Sigmoid colon (tissue), 7 donors: ENCODE data around the gene RNF125. TPM values are rescaled to one million over a fixed set of nuclear protein-coding genes. Genes with fewer than 3 reads are reported as not detected.
"Not testable (repeated sequence)": the region's sequence is repeated elsewhere in the genome, so short reads cannot be mapped to it uniquely, and the experiment has no call there.

Experiments
- DNase-seq: peaks from one replicate; pipeline ENCODE4 v3.0.0-alpha.2; 2019
- H3K27ac ChIP-seq, 4 donors: fragments of 200-600 bp; sonication (generic); one replicate each; pipeline ENCODE4 v1.5.1; 2016 to 2019; ENCODE audit warnings: mild to moderate bottlenecking in 1 of 4
- H3K27me3 ChIP-seq, 3 donors: fragments of 200-600 bp; sonication (generic); one replicate each; pipeline ENCODE4 v1.5.1; 2019; ENCODE audit warnings: mild to moderate bottlenecking in 1 of 3
- H3K36me3 ChIP-seq, 4 donors: fragments of 200-600 bp; sonication (generic); one replicate each; pipeline ENCODE4 v1.5.1; 2016 to 2019
- H3K4me1 ChIP-seq, 4 donors: fragments of 200-600 bp; sonication (generic); one replicate each; pipeline ENCODE4 v1.5.1; 2017 to 2019
- H3K4me3 ChIP-seq, 4 donors: fragments of 200-600 bp; sonication (generic); one replicate each; pipeline ENCODE4 v1.5.1; 2017 to 2019; ENCODE audit warnings: mild to moderate bottlenecking in 2 of 4, moderate library complexity in 1 of 4
- H3K9me3 ChIP-seq, 4 donors: fragments of 200-600 bp in 3 of 4; sonication (generic) in 3 of 4; one replicate each; pipeline versions ENCODE4 v1.5.1 to v1.6.1; 2013 to 2019
- EP300 ChIP-seq, 4 donors: sonication (generic); formaldehyde crosslinking; IDR thresholded peaks; one replicate each; pipeline ENCODE4 v1.6.1; 2017; ENCODE audit warnings: antibody characterized with exemption in 4 of 4
- POLR2A ChIP-seq, 2 donors: fragments of 450-650 bp; IDR thresholded peaks; one replicate each; pipeline ENCODE4 v1.6.1; 2016; ENCODE audit warnings: antibody characterized with exemption in 2 of 2, mild to moderate bottlenecking in 2 of 2, moderate library complexity in 2 of 2
- POLR2AphosphoS5 ChIP-seq, 4 donors: sonication (generic); formaldehyde crosslinking; IDR thresholded peaks; one replicate each; pipeline ENCODE4 v1.6.1; 2017; ENCODE audit warnings: antibody characterized with exemption in 4 of 4
- WGBS, 2 donors: extraction: QIAGEN DNeasy Blood & Tissue Kit; methylation state at CpG; one replicate each; pipeline ENCODE4 v1.1.7; 2013; 5-methylcytosine and 5-hydroxymethylcytosine counted together
- intact Hi-C: fragments of 100-400 bp; cut with DNase I; formaldehyde crosslinking; loops from one replicate; pipeline ENCODE4 v1.15.1; 2023
- polyA plus RNA-seq, 3 donors: library from polyadenylated mRNA; stranded (reverse); fragments of 200-250 nt; gene quantifications; one replicate each; pipeline ENCODE4 v1.2.3, GENCODE V29; 2013
- total RNA-seq, 4 donors: library from RNA; depleted of rRNA; stranded (reverse); fragments of >200 nt; gene quantifications; one replicate each; pipeline ENCODE4 v1.1.0, GENCODE V29; 2016
- TF ChIP-seq, protein P1 (sequence below), 4 experiments: fragments of 450-650 bp in 3 of 4; fragments of 200-600 bp in 1 of 4; IDR thresholded peaks; one replicate each; pipeline ENCODE4 v1.5.1; 2016 to 2019; ENCODE audit warnings: antibody characterized with exemption in 4 of 4, mild to moderate bottlenecking in 3 of 4, moderate library complexity in 2 of 4
- donor health status: healthy with polysubstance abuse.
- donor health status: Bipolar disorder and iron deficiency.
- donor health status: healthy.

Gene RNF125
- total and polyA plus RNA-seq, 7 donors = 0.95 to 5.9 (median 4.8) TPM

DNA sequence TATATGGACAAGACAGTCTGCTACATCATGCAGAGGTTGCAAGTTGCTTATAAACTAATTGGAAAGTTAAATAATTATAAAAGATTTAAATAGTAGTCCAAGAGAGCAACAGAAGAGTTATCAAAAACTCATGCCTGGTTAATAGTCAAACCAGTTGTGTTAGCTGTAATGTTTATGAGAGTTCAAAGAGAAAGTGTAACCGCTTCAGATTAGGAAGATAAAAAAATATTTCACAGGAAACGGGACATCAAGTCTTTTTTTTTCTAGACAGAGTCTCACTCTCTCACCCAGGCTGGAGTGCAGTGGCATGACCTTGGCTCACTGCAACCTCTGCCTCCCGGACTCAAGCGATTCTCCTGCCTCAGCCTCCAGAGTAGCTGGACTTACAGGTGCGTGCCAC is 34.6 kb upstream of the RNF125 start:
- Histone ChIP-seq H3K27me3 (no peaks in the 10 kb centered on the region), H3K36me3 (no peaks in the 10 kb centered on the region), H3K27ac (no peak overlapping the region), H3K4me3 (no peak overlapping the region), H3K4me1 (no peaks in the 10 kb centered on the region), H3K9me3 (no peaks in the 10 kb centered on the region)
- no peak for DNase-seq
- TF ChIP-seq, protein P1, sequence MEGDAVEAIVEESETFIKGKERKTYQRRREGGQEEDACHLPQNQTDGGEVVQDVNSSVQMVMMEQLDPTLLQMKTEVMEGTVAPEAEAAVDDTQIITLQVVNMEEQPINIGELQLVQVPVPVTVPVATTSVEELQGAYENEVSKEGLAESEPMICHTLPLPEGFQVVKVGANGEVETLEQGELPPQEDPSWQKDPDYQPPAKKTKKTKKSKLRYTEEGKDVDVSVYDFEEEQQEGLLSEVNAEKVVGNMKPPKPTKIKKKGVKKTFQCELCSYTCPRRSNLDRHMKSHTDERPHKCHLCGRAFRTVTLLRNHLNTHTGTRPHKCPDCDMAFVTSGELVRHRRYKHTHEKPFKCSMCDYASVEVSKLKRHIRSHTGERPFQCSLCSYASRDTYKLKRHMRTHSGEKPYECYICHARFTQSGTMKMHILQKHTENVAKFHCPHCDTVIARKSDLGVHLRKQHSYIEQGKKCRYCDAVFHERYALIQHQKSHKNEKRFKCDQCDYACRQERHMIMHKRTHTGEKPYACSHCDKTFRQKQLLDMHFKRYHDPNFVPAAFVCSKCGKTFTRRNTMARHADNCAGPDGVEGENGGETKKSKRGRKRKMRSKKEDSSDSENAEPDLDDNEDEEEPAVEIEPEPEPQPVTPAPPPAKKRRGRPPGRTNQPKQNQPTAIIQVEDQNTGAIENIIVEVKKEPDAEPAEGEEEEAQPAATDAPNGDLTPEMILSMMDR (IDR thresholded peaks at IDR 0.05) = no peak
- TF ChIP-seq POLR2AphosphoS5 (IDR thresholded peaks at IDR 0.05) (no peak), POLR2A (IDR thresholded peaks at IDR 0.05) (no peak), EP300 (IDR thresholded peaks at IDR 0.05) (no peak)
- intact Hi-C loops = no loop called here
- 35 to 67% methylated on average over 5 of the region's 5 CpGs for WGBS, 2 donors

DNA sequence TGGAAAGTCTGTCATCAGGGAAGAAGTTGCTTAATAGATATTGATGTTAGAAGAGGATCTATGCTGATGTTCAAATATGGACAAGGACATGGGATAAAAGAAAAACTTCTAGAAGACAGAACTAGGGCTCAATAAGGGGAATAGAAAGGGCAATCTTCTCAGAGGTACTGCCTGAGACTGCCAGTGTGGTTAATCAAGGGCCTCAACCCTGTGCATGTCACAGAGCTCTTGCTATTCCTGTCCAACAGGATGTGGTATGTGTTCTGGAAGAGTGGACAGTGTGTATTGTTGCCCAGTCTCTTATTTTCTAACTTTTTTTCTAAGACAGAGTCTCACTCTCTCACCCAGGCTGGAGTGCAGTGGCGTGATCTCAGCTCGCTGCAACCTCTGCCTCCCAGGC is 27.8 kb upstream of the RNF125 start:
- Histone ChIP-seq H3K27ac (no peak overlapping the region), H3K4me1 (peaks cover 0 to 10% (median 4%) of the 10 kb centered on the region in 4 donors), H3K9me3 (no peaks in the 10 kb centered on the region), H3K27me3 (no peaks in the 10 kb centered on the region), H3K36me3 (no peaks in the 10 kb centered on the region), H3K4me3 (no peak overlapping the region)
- no peak for DNase-seq
- WGBS, 2 donors = 81 to 87% methylated on average over 2 of the region's 2 CpGs
- intact Hi-C loops = no loop called here
- TF ChIP-seq, protein P1 (IDR thresholded peaks at IDR 0.05) = no peak
- TF ChIP-seq POLR2AphosphoS5 (IDR thresholded peaks at IDR 0.05) (no peak), EP300 (IDR thresholded peaks at IDR 0.05) (no peak), POLR2A (IDR thresholded peaks at IDR 0.05) (no peak)

DNA sequence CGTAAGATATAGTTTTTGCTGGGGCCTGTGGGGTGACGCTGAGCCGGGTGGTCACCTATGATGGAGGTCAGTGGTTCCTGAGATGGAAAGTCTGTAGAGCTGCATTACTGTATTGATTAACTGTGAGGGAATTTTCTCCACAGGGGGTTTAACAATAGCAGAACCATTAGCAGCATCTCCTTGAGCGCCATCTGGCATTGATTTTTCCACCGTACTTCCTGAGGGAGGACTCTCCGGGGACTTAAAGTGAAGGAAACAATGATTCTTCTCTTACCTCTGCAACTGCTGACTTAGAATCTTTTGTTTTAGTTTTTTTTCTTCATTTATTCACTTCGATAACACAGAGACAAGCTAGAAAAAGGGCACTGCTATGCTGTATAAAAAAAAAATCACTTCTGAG is 22.6 kb upstream of the RNF125 start:
- no peak overlapping the region for H3K4me3 ChIP-seq
- no peak overlapping the region for H3K27ac ChIP-seq
- TF ChIP-seq EP300 (IDR thresholded peaks at IDR 0.05) = no peak
- no peak for TF ChIP-seq POLR2A (IDR thresholded peaks at IDR 0.05)
- TF ChIP-seq POLR2AphosphoS5 (IDR thresholded peaks at IDR 0.05) = no peak
- H3K27me3 ChIP-seq = no peaks in the 10 kb centered on the region
- no peaks in the 10 kb centered on the region for H3K36me3 ChIP-seq
- peaks cover 0 to 10% (median 4%) of the 10 kb centered on the region in 4 donors for H3K4me1 ChIP-seq
- intact Hi-C loops = no loop called here
- no peak for DNase-seq
- H3K9me3 ChIP-seq = no peaks in the 10 kb centered on the region
- WGBS, 2 donors = 91 to 92% methylated on average over 7 of the region's 7 CpGs

DNA sequence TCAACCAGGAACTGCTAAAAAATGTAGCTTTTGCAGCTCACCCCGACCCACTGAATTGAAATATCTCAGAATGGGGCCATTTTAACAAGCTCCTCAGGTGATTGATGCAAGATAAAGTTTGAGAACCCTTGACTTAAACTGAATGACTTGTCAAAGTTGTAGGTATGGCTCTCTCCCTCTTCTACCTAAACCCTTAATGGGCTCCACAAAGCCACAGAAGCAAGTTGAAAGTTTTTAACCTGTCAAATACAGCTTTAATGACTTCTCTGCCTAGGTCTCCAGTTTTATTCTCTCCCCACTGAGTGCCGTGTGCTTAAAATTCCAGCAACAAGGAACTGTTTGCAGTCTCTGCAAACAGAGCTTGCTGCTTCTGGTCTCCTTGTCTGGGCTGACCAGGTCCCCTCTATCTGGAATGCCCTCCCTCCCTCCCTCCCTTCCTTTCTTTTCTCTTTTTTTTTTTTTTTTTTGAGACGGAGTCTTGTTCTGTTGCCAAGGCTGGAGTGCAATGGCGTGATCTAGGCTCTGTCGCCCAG is 19.7 kb upstream of the RNF125 start:
- H3K9me3 ChIP-seq = no peaks in the 10 kb centered on the region
- H3K27me3 ChIP-seq = no peaks in the 10 kb centered on the region
- no peaks in the 10 kb centered on the region for H3K36me3 ChIP-seq
- intact Hi-C loops = no loop called here
- no peaks in the 10 kb centered on the region for H3K4me1 ChIP-seq
- no peak overlapping the region for H3K4me3 ChIP-seq
- DNase-seq = no peak
- H3K27ac ChIP-seq = no peak overlapping the region
- TF ChIP-seq EP300 (IDR thresholded peaks at IDR 0.05) (no peak), POLR2AphosphoS5 (IDR thresholded peaks at IDR 0.05) (no peak), POLR2A (IDR thresholded peaks at IDR 0.05) (no peak)
- TF ChIP-seq, protein P1 (IDR thresholded peaks at IDR 0.05) = no peak
- 78 to 87% methylated on average over 5 of the region's 5 CpGs for WGBS, 2 donors

DNA sequence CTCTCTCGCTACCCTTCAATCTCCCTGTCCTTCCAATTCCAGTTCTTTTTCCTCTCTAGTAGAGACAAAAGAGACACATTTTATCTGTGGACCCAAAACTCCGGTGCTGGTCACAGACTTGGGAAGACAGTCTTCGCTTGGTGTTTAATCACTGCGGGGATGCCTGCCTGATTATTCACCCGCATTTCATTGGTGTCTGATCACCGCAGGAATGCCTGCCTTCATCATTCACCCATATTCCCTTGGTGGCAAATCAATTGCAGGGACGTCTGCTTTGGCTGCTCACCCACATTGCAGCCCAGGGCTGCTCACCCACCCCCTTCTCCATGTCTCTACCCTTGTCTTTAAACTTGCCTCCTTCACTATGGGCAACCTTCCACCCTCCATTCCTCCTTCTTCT is 17.5 kb upstream of the RNF125 start:
- DNase-seq, H3K4me3 ChIP-seq, H3K9me3 ChIP-seq, H3K27ac ChIP-seq, H3K4me1 ChIP-seq, intact Hi-C loops, H3K36me3 ChIP-seq, H3K27me3 ChIP-seq: not testable (repeated sequence)
- WGBS, 2 donors = 89 to 94% methylated on average over 7 of the region's 7 CpGs

DNA sequence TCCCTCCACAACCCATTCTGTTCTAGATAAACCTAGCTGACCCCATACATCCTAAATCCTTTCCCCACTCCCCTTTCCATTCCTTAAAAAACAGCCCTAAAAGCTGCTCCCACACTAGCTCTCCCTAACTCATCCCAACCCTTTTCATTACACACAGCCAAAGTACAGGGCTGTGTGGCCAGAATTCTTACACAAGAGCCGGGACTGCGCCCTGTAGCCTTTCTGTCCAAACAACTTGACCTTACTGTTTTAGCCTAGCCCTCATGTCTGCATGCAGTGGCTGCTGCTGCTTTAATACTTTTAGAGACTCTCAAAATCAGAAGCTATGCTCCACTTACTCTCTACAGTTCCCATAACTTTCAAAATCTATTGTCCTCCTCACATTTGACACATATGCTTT is 14.8 kb upstream of the RNF125 start:
- H3K27me3 ChIP-seq, H3K36me3 ChIP-seq, H3K4me1 ChIP-seq, H3K9me3 ChIP-seq, H3K27ac ChIP-seq, H3K4me3 ChIP-seq, intact Hi-C loops, DNase-seq: not testable (repeated sequence)
- WGBS, 2 donors = 91 to 93% methylated on average over 2 of the region's 2 CpGs
